H1 (cell line): ENCODE results near the gene SCNN1B. TPM values are rescaled to one million over a fixed set of nuclear protein-coding genes. Genes with fewer than 3 reads are reported as not detected.

Experiments
- CTCF ChIA-PET: fragments of 300-600 bp; sonication (Branson Sonifier 250); formaldehyde crosslinking; loops from one replicate; lab custom pipeline; 2021; ENCODE audit not compliant: partially characterized antibody; lab: Charles Lee
- POLR2A ChIA-PET: fragments of 300-600 bp; sonication (Branson Sonifier 250); formaldehyde crosslinking; loops from one replicate; lab custom pipeline; 2021; ENCODE audit warnings: inconsistent platforms; ENCODE audit not compliant: partially characterized antibody; lab: Charles Lee
- DNase-seq, 2 experiments: peaks; one replicate each; pipeline versions ENCODE4 v3.0.0 to v3.0.0-alpha.2; 2010 to 2022; ENCODE audit warnings: low spot score in 2 of 2, low read depth in 1 of 2, mixed read lengths in 1 of 2
- FAIRE-seq: peaks from 2 replicates; lab custom pipeline; 2011; peaks lifted over from hg19 to GRCh38; lab: Jason Lieb, UNC
- H2AFZ ChIP-seq: 2 replicates; pipeline ENCODE4 v1.8.1; 2012; ENCODE audit warnings: low read length, inconsistent platforms
- H2AK5ac ChIP-seq: 2 replicates; pipeline ENCODE4 v1.6.1; 2013; ENCODE audit warnings: low read depth, low read length
- H2BK120ac ChIP-seq: replicated peaks from 2 replicates; pipeline ENCODE3; 2013; ENCODE audit warnings: low read depth, low read length, inconsistent platforms
- H2BK12ac ChIP-seq: 2 replicates; pipeline ENCODE4 v1.6.1; 2013; ENCODE audit warnings: low read depth, low read length
- H2BK15ac ChIP-seq: 2 replicates; pipeline ENCODE4 v1.6.1; 2013; ENCODE audit warnings: low read length
- H2BK20ac ChIP-seq: 2 replicates; pipeline ENCODE4 v1.6.1; 2013; ENCODE audit warnings: low read length
- H2BK5ac ChIP-seq: 2 replicates; pipeline ENCODE4 v1.6.1; 2013; ENCODE audit warnings: low read depth, low read length
- H3K14ac ChIP-seq: 2 replicates; pipeline ENCODE4 v1.6.1; 2013; ENCODE audit warnings: inconsistent platforms; ENCODE audit not compliant: insufficient read length
- H3K18ac ChIP-seq: 2 replicates; pipeline ENCODE4 v1.6.1; 2013; ENCODE audit warnings: low read length; ENCODE audit errors: extremely low read depth
- H3K23ac ChIP-seq: 2 replicates; pipeline ENCODE4 v1.6.1; 2013; ENCODE audit warnings: inconsistent platforms; ENCODE audit not compliant: insufficient read length
- H3K23me2 ChIP-seq: 2 replicates; pipeline ENCODE4 v1.6.1; 2013; ENCODE audit warnings: low read depth, low read length
- H3K27ac ChIP-seq: 2 replicates; pipeline ENCODE4 v1.6.1; 2011; ENCODE audit warnings: low read depth, low read length, inconsistent platforms
- H3K27me3 ChIP-seq, 4 experiments: replicated peaks in 1 of 4; 1 replicate in 1 of 4; 2 replicates in 3 of 4; pipeline versions ENCODE4 v1.6.1 to v1.8.1; 2011 to 2013; ENCODE audit warnings: low read length in 3 of 4, mild to moderate bottlenecking in 3 of 4, inconsistent platforms in 2 of 4, mixed read lengths in 2 of 4, moderate library complexity in 1 of 4; ENCODE audit not compliant: control insufficient read depth in 3 of 4, insufficient read depth in 3 of 4; ENCODE audit errors: extremely low read depth in 1 of 4
- H3K36me3 ChIP-seq, 4 experiments: 2 replicates each; pipeline versions ENCODE4 v1.6.1 to v1.8.1; 2011 to 2013; ENCODE audit warnings: mild to moderate bottlenecking in 4 of 4, low read length in 3 of 4, moderate library complexity in 2 of 4, control low read depth in 1 of 4, inconsistent platforms in 1 of 4; ENCODE audit not compliant: insufficient read depth in 4 of 4, control insufficient read depth in 2 of 4
- H3K4ac ChIP-seq: replicated peaks from 2 replicates; pipeline ENCODE3; 2013; ENCODE audit warnings: low read length, low read depth, mixed read lengths, inconsistent platforms; ENCODE audit not compliant: insufficient read length
- H3K4me1 ChIP-seq, 4 experiments: replicated peaks in 1 of 4; 1 replicate in 1 of 4; 2 replicates in 3 of 4; pipeline versions ENCODE4 v1.6.1 to v1.8.1; 2011 to 2013; ENCODE audit warnings: low read length in 3 of 4, inconsistent platforms in 2 of 4, mixed read lengths in 1 of 4; ENCODE audit not compliant: insufficient read depth in 4 of 4, control insufficient read depth in 3 of 4
- H3K4me2 ChIP-seq, 2 experiments: 2 replicates each; pipeline versions ENCODE4 v1.6.1 to v1.8.1; 2011 to 2013; ENCODE audit warnings: low read depth in 2 of 2, low read length in 2 of 2, control low read depth in 1 of 2, inconsistent platforms in 1 of 2, mild to moderate bottlenecking in 1 of 2; ENCODE audit not compliant: insufficient read depth in 1 of 2
- H3K4me3 ChIP-seq, 4 experiments: fragments of 200-600, 300-600 bp in 1 of 4; sonication (generic), shearing (Covaris generic), sonication (Bioruptor Twin) in 1 of 4; 2 replicates each; pipeline versions ENCODE4 v1.5.1 to v1.8.1; 2011 to 2016; ENCODE audit warnings: low read length in 4 of 4, low read depth in 3 of 4, control low read depth in 2 of 4, inconsistent platforms in 2 of 4, mild to moderate bottlenecking in 2 of 4, mixed read lengths in 1 of 4, moderate library complexity in 1 of 4; ENCODE audit not compliant: insufficient read depth in 2 of 4; ENCODE audit errors: extremely low read depth in 1 of 4
- H3K56ac ChIP-seq: replicated peaks from 2 replicates; pipeline ENCODE3; 2013; ENCODE audit warnings: low read depth, mild to moderate bottlenecking, mixed read lengths, low read length, inconsistent platforms; ENCODE audit not compliant: insufficient read length
- H3K79me1 ChIP-seq: 2 replicates; pipeline ENCODE4 v1.6.1; 2013; ENCODE audit warnings: low read depth, low read length, control low read depth
- H3K79me2 ChIP-seq, 2 experiments: 2 replicates each; pipeline versions ENCODE4 v1.6.1 to v1.8.1; 2012 to 2013; ENCODE audit warnings: low read length in 2 of 2, mild to moderate bottlenecking in 2 of 2, inconsistent platforms in 1 of 2; ENCODE audit not compliant: insufficient read depth in 2 of 2, control insufficient read depth in 1 of 2
- H3K9ac ChIP-seq, 4 experiments: replicated peaks in 1 of 4; 1 replicate in 1 of 4; 2 replicates in 3 of 4; pipeline versions ENCODE4 v1.6.1 to v1.8.1; 2011 to 2013; ENCODE audit warnings: low read depth in 3 of 4, low read length in 3 of 4, control low read depth in 2 of 4, mild to moderate bottlenecking in 2 of 4, moderate library complexity in 2 of 4, inconsistent platforms in 1 of 4; ENCODE audit errors: extremely low read depth in 1 of 4
- H3K9me3 ChIP-seq, 2 experiments: 2 replicates each; pipeline versions ENCODE4 v1.6.1 to v1.8.1; 2012 to 2013; ENCODE audit warnings: mild to moderate bottlenecking in 2 of 2, moderate library complexity in 2 of 2, control low read depth in 1 of 2, inconsistent platforms in 1 of 2, low read depth in 1 of 2, low read length in 1 of 2, mixed read lengths in 1 of 2; ENCODE audit not compliant: insufficient read depth in 2 of 2
- H4K20me1 ChIP-seq, 2 experiments: replicated peaks in 1 of 2; 2 replicates each; pipeline versions ENCODE3 to v1.8.1; 2011 to 2013; ENCODE audit warnings: inconsistent platforms in 2 of 2, low read length in 2 of 2, mild to moderate bottlenecking in 1 of 2; ENCODE audit not compliant: insufficient read depth in 2 of 2, control insufficient read depth in 1 of 2
- H4K5ac ChIP-seq: 2 replicates; pipeline ENCODE4 v1.6.1; 2013; ENCODE audit warnings: low read length, low read depth, mixed read lengths, inconsistent platforms; ENCODE audit not compliant: insufficient read length
- H4K8ac ChIP-seq: 2 replicates; pipeline ENCODE4 v1.8.0; 2013; ENCODE audit warnings: mild to moderate bottlenecking, moderate library complexity, low read length, inconsistent platforms; ENCODE audit not compliant: insufficient read depth; ENCODE audit errors: extremely low read depth
- H4K91ac ChIP-seq: replicated peaks from 2 replicates; pipeline ENCODE3; 2013; ENCODE audit warnings: low read length, mixed read lengths, inconsistent platforms; ENCODE audit not compliant: insufficient read length
- CBX8 ChIP-seq: fragments of 300-800, 300-1000 bp; sonication (generic); IDR thresholded peaks from 2 replicates; pipeline ENCODE4 v1.7.1; 2016; ENCODE audit warnings: low read depth, low read length, borderline replicate concordance
- CTCF ChIP-seq, 3 experiments: IDR thresholded peaks; 1 replicate in 2 of 3; 2 replicates in 1 of 3; pipeline versions ENCODE4 v1.5.1 to v1.6.1; 2011; ENCODE audit warnings: low read length in 3 of 3, mild to moderate bottlenecking in 3 of 3, inconsistent platforms in 2 of 3, low read depth in 1 of 3, moderate library complexity in 1 of 3; ENCODE audit not compliant: insufficient read depth in 1 of 3; ENCODE audit errors: control extremely low read depth in 1 of 3
- GABPA ChIP-seq: IDR thresholded peaks from 2 replicates; pipeline ENCODE4 v1.6.1; 2011; ENCODE audit warnings: mild to moderate bottlenecking, low read length, moderate library complexity, borderline replicate concordance; ENCODE audit not compliant: insufficient read depth
- HDAC2 ChIP-seq, 2 experiments: fragments of 300-600 bp in 1 of 2; sonication (generic) in 1 of 2; IDR thresholded peaks; 2 replicates each; pipeline ENCODE4 v1.6.1; 2011 to 2012; ENCODE audit warnings: low read depth in 2 of 2, low read length in 2 of 2, mild to moderate bottlenecking in 2 of 2, moderate library complexity in 2 of 2, borderline replicate concordance in 1 of 2, inconsistent platforms in 1 of 2
- HDAC6 ChIP-seq: IDR thresholded peaks from one replicate; pipeline ENCODE4 v1.7.1; 2012; ENCODE audit warnings: low read depth, mild to moderate bottlenecking, inconsistent platforms, low read length, moderate library complexity
- RNF2 ChIP-seq: fragments of 200-900, 300-1000 bp; sonication (generic); IDR thresholded peaks from 2 replicates; pipeline ENCODE4 v1.7.1; 2016; ENCODE audit warnings: borderline replicate concordance, low read depth, mild to moderate bottlenecking, antibody characterized with exemption, low read length; ENCODE audit not compliant: poor library complexity, severe bottlenecking; ENCODE audit errors: missing control alignments
- TAF7 ChIP-seq: optimal IDR thresholded peaks from 2 replicates; pipeline ENCODE3; 2011; ENCODE audit warnings: low read depth, mild to moderate bottlenecking, inconsistent platforms, low read length, moderate library complexity, borderline replicate concordance
- TCF12 ChIP-seq: IDR thresholded peaks from 2 replicates; pipeline ENCODE4 v1.6.1; 2011; ENCODE audit warnings: low read depth, mild to moderate bottlenecking, low read length
- ZNF274 ChIP-seq: IDR thresholded peaks from 2 replicates; pipeline ENCODE4 v1.7.0; 2012; ENCODE audit warnings: low read length, borderline replicate concordance; ENCODE audit errors: extremely low read depth
- WGBS, 2 experiments: shearing (Covaris generic) in 1 of 2; methylation state at CpG; one replicate each; pipeline versions ENCODE4 v1.1.6 to v1.1.7; 2013 to 2015; ENCODE audit warnings: low lambda C conversion rate in 2 of 2, mixed read lengths in 2 of 2, inconsistent platforms in 1 of 2, low coverage in 1 of 2, missing lambda C conversion rate in 1 of 2; ENCODE audit not compliant: insufficient replicate concordance in 2 of 2, insufficient coverage in 1 of 2, insufficient read length in 1 of 2; ENCODE audit errors: extremely low coverage in 1 of 2, missing lambda C conversion rate in 1 of 2; 5-methylcytosine and 5-hydroxymethylcytosine counted together
- polyA plus RNA-seq, 7 experiments: library from polyadenylated mRNA; depleted of rRNA in 3 of 7; stranded (reverse) in 5 of 7; unstranded in 2 of 7; fragments of >200 nt in 5 of 7; fragments of 200-250 nt in 2 of 7; gene quantifications; 1 replicate in 5 of 7; 2 replicates in 1 of 7; 4 replicates in 1 of 7; pipeline versions ENCODE4 v1.2.1 to v1.2.3, GENCODE V29; 2011 to 2013; ENCODE audit warnings: missing spikeins in 2 of 7, mixed read lengths in 2 of 7
- total RNA-seq: library from RNA; stranded (reverse); fragmentation: NEBNext Ultra II Directional; extraction: Animal tissue kit (Norgen Biotek cat#: 25700); gene quantifications from 2 replicates; pipeline ENCODE4 v1.2.1, GENCODE V29; 2021

SCNN1B gene
- total and polyA plus RNA-seq, 2 of the 8 experiments (the other 6 are each of a cell fraction or from before 2014, with no cell fraction given): 0.20 to 0.95 TPM

- POLR2A ChIA-PET: interaction anchor here (1.0 kb wide), 1 partner anchor 16 kb away, joined by 4 read pairs; no protein-coding TSS in a partner anchor
- H3K27ac ChIP-seq: no peak overlapping the region; the same call in 1 of the 2 replicates
- TF ChIP-seq ZNF274 (no peak), RNF2 (no peak), HDAC6 (no peak), CTCF (IDR thresholded peaks at IDR 0.05; ENCODE audit: control extremely low read depth in 1 of 3, insufficient read depth in 1 of 3, low read depth in 1 of 3, low read length in 3 of 3) (no peak), CBX8 (no peak), GABPA (no peak), TAF7 (no peak), TCF12 (no peak), HDAC2 (IDR thresholded peaks at IDR 0.05; ENCODE audit: borderline replicate concordance in 1 of 2, low read depth in 2 of 2, low read length in 2 of 2) (no peak)
Observed at GRCh38 chr16:23420011-23420410, 117.9 kb downstream of the SCNN1B start.

More at GRCh38 chr16:23420011-23420410, 117.9 kb downstream of the SCNN1B start:
- no peak overlapping the region for H4K5ac ChIP-seq
- peaks cover 0 to 5% (median 0%) of the 10 kb centered on the region in 4 experiments; a peak in 1 of 8 replicates for H3K36me3 ChIP-seq
- no peak overlapping the region for H3K4me3 ChIP-seq
- no peak overlapping the region for H2BK5ac ChIP-seq
- H3K23me2 ChIP-seq: no peaks in the 10 kb centered on the region
- no peak overlapping the region for H3K14ac ChIP-seq
- no peak overlapping the region for H4K8ac ChIP-seq
- no peak overlapping the region for H3K4ac ChIP-seq
- H4K20me1 ChIP-seq: peaks cover 0 to 2% of the 10 kb centered on the region in 2 experiments
- no peak overlapping the region for H2AK5ac ChIP-seq
- no peak for FAIRE-seq
- H3K4me2 ChIP-seq: no peak overlapping the region
- H3K4me1 ChIP-seq: peaks cover 0 to 2% (median 0%) of the 10 kb centered on the region in 4 experiments; a peak in 1 of 7 replicates
- H3K9ac ChIP-seq: no peak overlapping the region
- CTCF ChIA-PET: interaction anchor here (0.8 to 1.0 kb wide), 2 partner anchors 14 to 15 kb away, joined by 5 to 9 read pairs; no protein-coding TSS in a partner anchor
- no peak overlapping the region; the same call in 1 of the 2 replicates for H3K18ac ChIP-seq
- no peak overlapping the region for H3K56ac ChIP-seq
- H3K9me3 ChIP-seq: no peaks in the 10 kb centered on the region
- H2AFZ ChIP-seq: no peak overlapping the region
- DNase-seq: no peak
- no peak overlapping the region for H4K91ac ChIP-seq
- no peaks in the 10 kb centered on the region for H3K79me2 ChIP-seq
- no peak overlapping the region for H2BK120ac ChIP-seq
- H3K79me1 ChIP-seq: no peaks in the 10 kb centered on the region
- H3K27me3 ChIP-seq: no peaks in the 10 kb centered on the region
- H2BK15ac ChIP-seq: no peak overlapping the region
- WGBS, 2 experiments: 73% methylated on average over 5 of the region's 5 CpGs; no CpG with 5 or more reads in 1 of the 2 experiments
- no peak overlapping the region for H2BK20ac ChIP-seq
- no peak overlapping the region for H2BK12ac ChIP-seq
- H3K23ac ChIP-seq: no peak overlapping the region
